Peyer's patch (tissue), 4 donors: ENCODE results near the gene PCSK5.

Experiments
- CTCF ChIP-seq, 6 experiments: fragments of 450-650 bp in 4 of 6; fragments of 200-600 bp in 2 of 6; sonication (generic) in 1 of 6; IDR thresholded peaks; one replicate each; pipeline ENCODE4 v1.5.1; 2017 to 2019; ENCODE audit warnings: antibody characterized with exemption in 6 of 6, mild to moderate bottlenecking in 3 of 6, moderate library complexity in 1 of 6
- POLR2A ChIP-seq, 2 donors: fragments of 450-650 bp; IDR thresholded peaks; one replicate each; pipeline ENCODE4 v1.5.1; 2017; ENCODE audit warnings: antibody characterized with exemption in 2 of 2, mild to moderate bottlenecking in 2 of 2, moderate library complexity in 2 of 2

GRCh38 chr9:76399856-76400255, 509.4 kb downstream of the PCSK5 start:
- TF ChIP-seq CTCF (IDR thresholded peaks at IDR 0.05) (no peak), POLR2A (IDR thresholded peaks at IDR 0.05) (no peak)
